Activated T-helper 2 cell treated with anti-CD3 and anti-CD28 coated beads, Interferon-gamma antibody, Interleukin-2, Interleukin-4, amounts not matched to agents 10 μg/mL and 5 μg/mL and 100 μg/mL, durations not matched to agents 14 hours and 24 hours and 36 hours (primary cell): ENCODE results near the gene KAT6B. TPM values are rescaled to one million over a fixed set of nuclear protein-coding genes. Genes with fewer than 3 reads are reported as not detected.
"Not testable (repeated sequence)": the region's sequence is repeated elsewhere in the genome, so short reads cannot be mapped to it uniquely, and the experiment has no call there.

Experiments
- DNase-seq: peaks from one replicate; pipeline ENCODE4 v3.0.0; 2021; ENCODE audit warnings: low spot score
- H3K27ac Mint-ChIP-seq: one replicate; pipeline ENCODE4 v1.8.0; 2021; ENCODE audit warnings: mixed read lengths
- H3K27me3 Mint-ChIP-seq: one replicate; pipeline ENCODE4 v1.8.0; 2021; ENCODE audit warnings: low read depth, mixed read lengths
- H3K36me3 Mint-ChIP-seq: one replicate; pipeline ENCODE4 v1.8.0; 2021; ENCODE audit warnings: low read depth, mixed read lengths
- H3K4me1 Mint-ChIP-seq: one replicate; pipeline ENCODE4 v1.8.0; 2021; ENCODE audit warnings: low read depth, mixed read lengths
- H3K4me3 Mint-ChIP-seq: one replicate; pipeline ENCODE4 v1.8.0; 2021; ENCODE audit warnings: low read depth, mild to moderate bottlenecking, moderate library complexity, mixed read lengths
- H3K9me3 Mint-ChIP-seq: one replicate; pipeline ENCODE4 v1.8.0; 2021; ENCODE audit warnings: mixed read lengths
- intact Hi-C: fragments of 100-400 bp; cut with micrococcal nuclease; formaldehyde crosslinking; loops from one replicate; pipeline ENCODE4 v1.15.1; 2023
- total RNA-seq: library from RNA; stranded (reverse); gene quantifications from 2 replicates; pipeline ENCODE4 v1.2.3, GENCODE V29; 2022

The KAT6B gene
- total RNA-seq, 1 donor from 2014 or later, result 26.6 TPM

DNA sequence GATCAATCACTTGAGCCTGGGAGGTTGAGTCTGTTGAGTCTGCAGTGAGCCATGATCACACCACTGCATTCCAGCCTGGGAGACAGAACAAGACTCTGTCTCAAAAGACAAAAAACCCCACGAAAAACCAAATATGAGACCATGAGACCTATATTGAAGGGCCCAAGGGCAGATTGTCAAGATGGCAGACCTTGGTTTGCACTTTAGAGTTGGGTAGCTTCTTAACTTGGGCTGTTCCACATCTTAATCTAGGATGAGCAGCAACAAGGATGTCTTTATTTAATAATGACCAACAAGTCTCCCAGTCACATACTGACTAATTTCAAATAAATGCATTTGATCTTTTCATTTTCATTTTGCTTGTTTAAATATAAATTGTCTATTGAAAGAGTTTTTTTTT, 43.8 kb downstream of the KAT6B start:
- Mint-ChIP-seq H3K27me3 (no peaks in the 10 kb centered on the region), H3K4me1 (peaks cover 36% of the 10 kb centered on the region), H3K9me3 (no peaks in the 10 kb centered on the region), H3K4me3 (no peak overlapping the region), H3K36me3 (no peaks in the 10 kb centered on the region), H3K27ac (no peak overlapping the region)
- DNase-seq, result no peak
- intact Hi-C loops, result no loop called here

- DNase-seq, result no peak
- H3K4me1 Mint-ChIP-seq, result peaks cover 36% of the 10 kb centered on the region
- no peaks in the 10 kb centered on the region for H3K27me3 Mint-ChIP-seq
- no peaks in the 10 kb centered on the region for H3K36me3 Mint-ChIP-seq
- H3K9me3 Mint-ChIP-seq, result no peaks in the 10 kb centered on the region
- peak overlapping the region; percentile 59 for H3K27ac Mint-ChIP-seq
- intact Hi-C loops, result loop anchor here (1.0 kb wide), 1 partner anchor 17 kb away; no protein-coding TSS in a partner anchor
- peak overlapping the region; percentile 35 for H3K4me3 Mint-ChIP-seq
These were observed 45.4 kb downstream of the KAT6B start for GRCh38 chr10:74871595-74872382.

GRCh38 chr10:74873803-74874454, 47.5 kb downstream of the KAT6B start:
- H3K27me3 Mint-ChIP-seq, result no peaks in the 10 kb centered on the region
- H3K27ac Mint-ChIP-seq, result no peak overlapping the region
- DNase-seq, result no peak
- H3K4me3 Mint-ChIP-seq, result no peak overlapping the region
- intact Hi-C loops, result no loop called here
- no peaks in the 10 kb centered on the region for H3K36me3 Mint-ChIP-seq
- H3K4me1 Mint-ChIP-seq, result peaks cover 28% of the 10 kb centered on the region
- no peaks in the 10 kb centered on the region for H3K9me3 Mint-ChIP-seq

GRCh38 chr10:74874649-74875048, 48.2 kb downstream of the KAT6B start:
- H3K4me1 Mint-ChIP-seq, result peaks cover 27% of the 10 kb centered on the region
- no peaks in the 10 kb centered on the region for H3K9me3 Mint-ChIP-seq
- no peak overlapping the region for H3K27ac Mint-ChIP-seq
- intact Hi-C loops, result no loop called here
- DNase-seq, result no peak
- no peak overlapping the region for H3K4me3 Mint-ChIP-seq
- no peaks in the 10 kb centered on the region for H3K36me3 Mint-ChIP-seq
- no peaks in the 10 kb centered on the region for H3K27me3 Mint-ChIP-seq

GRCh38 chr10:74875068-74875467, 48.7 kb downstream of the KAT6B start:
- no peak overlapping the region for H3K27ac Mint-ChIP-seq
- no peaks in the 10 kb centered on the region for H3K9me3 Mint-ChIP-seq
- intact Hi-C loops, result no loop called here
- H3K27me3 Mint-ChIP-seq, result no peaks in the 10 kb centered on the region
- H3K4me3 Mint-ChIP-seq, result no peak overlapping the region
- no peak for DNase-seq
- H3K36me3 Mint-ChIP-seq, result no peaks in the 10 kb centered on the region
- peaks cover 24% of the 10 kb centered on the region for H3K4me1 Mint-ChIP-seq

- DNase-seq, result no peak
- H3K4me3 Mint-ChIP-seq, result no peak overlapping the region
- no peaks in the 10 kb centered on the region for H3K27me3 Mint-ChIP-seq
- intact Hi-C loops, result no loop called here
- H3K9me3 Mint-ChIP-seq, result no peaks in the 10 kb centered on the region
- no peaks in the 10 kb centered on the region for H3K36me3 Mint-ChIP-seq
- H3K27ac Mint-ChIP-seq, result no peak overlapping the region
- peaks cover 23% of the 10 kb centered on the region for H3K4me1 Mint-ChIP-seq
These were observed 49.6 kb downstream of the KAT6B start for GRCh38 chr10:74875966-74876365.

DNA sequence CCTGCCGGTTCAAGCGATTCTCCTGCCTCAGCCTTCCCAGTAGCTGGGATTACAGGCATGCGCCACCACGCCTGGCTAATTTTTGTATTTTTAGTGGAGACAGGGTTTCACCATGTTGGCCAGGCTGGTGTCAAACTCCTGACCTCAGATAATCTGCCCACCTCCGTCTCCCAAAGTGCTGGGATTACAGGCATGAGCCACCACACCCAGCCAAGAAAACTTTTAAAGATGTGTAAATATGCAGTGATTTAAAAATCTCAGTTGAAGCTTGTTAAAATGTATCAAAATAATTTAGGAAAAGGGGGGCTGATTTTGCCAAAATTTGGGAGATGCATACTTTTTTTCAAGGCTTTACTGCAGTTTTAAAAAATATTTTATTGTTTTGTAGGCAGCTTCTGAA, 50.7 kb downstream of the KAT6B start:
- peaks cover 13% of the 10 kb centered on the region for H3K4me1 Mint-ChIP-seq
- H3K27me3 Mint-ChIP-seq, H3K36me3 Mint-ChIP-seq, H3K4me3 Mint-ChIP-seq, H3K9me3 Mint-ChIP-seq, DNase-seq, H3K27ac Mint-ChIP-seq, intact Hi-C loops: not testable (repeated sequence)

GRCh38 chr10:74877898-74878297, 51.5 kb downstream of the KAT6B start:
- no peak for DNase-seq
- no peaks in the 10 kb centered on the region for H3K9me3 Mint-ChIP-seq
- no peak overlapping the region for H3K4me3 Mint-ChIP-seq
- no peaks in the 10 kb centered on the region for H3K27me3 Mint-ChIP-seq
- peaks cover 6% of the 10 kb centered on the region for H3K4me1 Mint-ChIP-seq
- no peaks in the 10 kb centered on the region for H3K36me3 Mint-ChIP-seq
- intact Hi-C loops, result no loop called here
- no peak overlapping the region for H3K27ac Mint-ChIP-seq

DNA sequence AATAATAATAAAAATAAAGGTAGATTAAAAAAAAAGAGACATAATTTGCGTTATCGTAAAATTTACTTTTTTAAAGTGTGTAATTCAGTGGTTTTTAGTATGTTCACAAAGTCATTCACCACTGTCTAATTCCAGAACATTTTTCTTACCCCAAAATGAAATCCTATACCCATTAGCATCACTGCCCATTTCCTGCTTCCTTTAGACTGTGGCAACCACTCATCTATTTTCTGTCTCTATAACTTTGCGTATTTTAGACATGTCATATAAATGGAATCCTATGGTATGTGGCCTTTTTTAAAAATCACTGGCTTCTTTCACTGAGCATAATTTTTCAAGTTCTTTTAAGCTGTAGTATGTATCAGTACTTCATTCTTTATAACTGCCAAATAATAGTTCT, 53.6 kb downstream of the KAT6B start:
- H3K36me3 Mint-ChIP-seq, result no peaks in the 10 kb centered on the region
- intact Hi-C loops, result no loop called here
- H3K27ac Mint-ChIP-seq, result no peak overlapping the region
- H3K27me3 Mint-ChIP-seq, result no peaks in the 10 kb centered on the region
- no peak for DNase-seq
- no peaks in the 10 kb centered on the region for H3K9me3 Mint-ChIP-seq
- H3K4me3 Mint-ChIP-seq, result no peak overlapping the region
- peaks cover 3% of the 10 kb centered on the region for H3K4me1 Mint-ChIP-seq

- Mint-ChIP-seq H3K4me3 (no peak overlapping the region), H3K9me3 (no peaks in the 10 kb centered on the region), H3K27me3 (no peaks in the 10 kb centered on the region), H3K27ac (no peak overlapping the region), H3K4me1 (peaks cover 5% of the 10 kb centered on the region), H3K36me3 (no peaks in the 10 kb centered on the region)
- DNase-seq, result no peak
- intact Hi-C loops, result no loop called here
These were observed 55.0 kb downstream of the KAT6B start for GRCh38 chr10:74881253-74881884.

GRCh38 chr10:74882427-74882826, 56.0 kb downstream of the KAT6B start:
- no peak for DNase-seq
- Mint-ChIP-seq H3K36me3 (no peaks in the 10 kb centered on the region), H3K27ac (no peak overlapping the region), H3K4me1 (peaks cover 5% of the 10 kb centered on the region), H3K27me3 (no peaks in the 10 kb centered on the region), H3K4me3 (no peak overlapping the region), H3K9me3 (no peaks in the 10 kb centered on the region)
- intact Hi-C loops, result no loop called here

DNA sequence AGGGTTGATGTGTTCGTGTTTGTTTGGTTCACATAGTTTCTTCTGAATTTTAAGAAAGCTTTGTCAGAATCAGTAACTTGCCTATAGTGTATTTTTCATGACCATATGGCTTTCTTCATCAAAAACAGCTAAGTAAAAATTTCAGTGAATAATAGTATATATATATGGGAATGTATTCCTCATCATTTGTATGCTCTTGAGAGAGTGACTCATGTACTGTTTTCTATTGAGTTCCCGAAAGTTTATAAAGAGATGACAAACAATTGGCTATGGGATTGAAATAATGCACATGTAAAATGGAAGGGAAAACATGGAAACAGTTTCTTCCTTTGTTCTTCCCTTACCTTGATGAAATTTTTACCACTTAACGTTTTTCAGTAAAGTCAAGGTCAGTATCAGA, 56.4 kb downstream of the KAT6B start:
- peaks cover 5% of the 10 kb centered on the region for H3K4me1 Mint-ChIP-seq

DNA sequence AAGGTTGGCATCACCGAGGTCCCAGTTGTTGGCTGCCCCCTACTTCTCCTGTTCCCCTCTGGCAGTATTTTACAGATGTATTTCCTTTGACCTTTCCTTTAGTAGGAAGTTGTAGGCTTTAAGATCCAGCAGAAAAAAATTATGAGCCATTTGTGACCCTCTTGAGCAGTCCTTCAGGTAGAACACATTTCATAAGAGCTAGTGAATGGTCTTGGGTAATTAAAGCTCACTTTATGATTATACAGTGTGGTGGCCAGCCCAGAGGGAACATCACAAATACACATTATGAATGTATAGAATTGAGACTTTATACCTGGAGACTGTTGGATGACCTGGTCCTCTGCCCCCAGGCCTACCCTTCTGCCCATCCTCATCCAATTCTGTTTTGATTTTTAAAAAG, 57.0 kb downstream of the KAT6B start:
- intact Hi-C loops, result no loop called here
- H3K9me3 Mint-ChIP-seq, result no peaks in the 10 kb centered on the region
- H3K4me1 Mint-ChIP-seq, result peaks cover 5% of the 10 kb centered on the region
- H3K27me3 Mint-ChIP-seq, result no peaks in the 10 kb centered on the region
- H3K4me3 Mint-ChIP-seq, result no peak overlapping the region
- no peak overlapping the region for H3K27ac Mint-ChIP-seq
- DNase-seq, result no peak
- no peaks in the 10 kb centered on the region for H3K36me3 Mint-ChIP-seq

More for the DNA sequence above, 56.4 kb downstream of the KAT6B start:
- Mint-ChIP-seq H3K9me3 (no peaks in the 10 kb centered on the region), H3K4me3 (no peak overlapping the region), H3K36me3 (no peaks in the 10 kb centered on the region), H3K27me3 (no peaks in the 10 kb centered on the region), H3K27ac (no peak overlapping the region)
- no peak for DNase-seq
- intact Hi-C loops, result no loop called here
